Raji (cell line): ENCODE measurements around the gene LYPD5.

ENCODE experiments used
- POLR2A ChIP-seq: IDR thresholded peaks from 2 replicates; pipeline ENCODE4 v1.6.1; 2011; ENCODE audit warnings: low read depth, low read length, control low read depth; ENCODE audit not compliant: insufficient read depth

Gene LYPD5

DNA sequence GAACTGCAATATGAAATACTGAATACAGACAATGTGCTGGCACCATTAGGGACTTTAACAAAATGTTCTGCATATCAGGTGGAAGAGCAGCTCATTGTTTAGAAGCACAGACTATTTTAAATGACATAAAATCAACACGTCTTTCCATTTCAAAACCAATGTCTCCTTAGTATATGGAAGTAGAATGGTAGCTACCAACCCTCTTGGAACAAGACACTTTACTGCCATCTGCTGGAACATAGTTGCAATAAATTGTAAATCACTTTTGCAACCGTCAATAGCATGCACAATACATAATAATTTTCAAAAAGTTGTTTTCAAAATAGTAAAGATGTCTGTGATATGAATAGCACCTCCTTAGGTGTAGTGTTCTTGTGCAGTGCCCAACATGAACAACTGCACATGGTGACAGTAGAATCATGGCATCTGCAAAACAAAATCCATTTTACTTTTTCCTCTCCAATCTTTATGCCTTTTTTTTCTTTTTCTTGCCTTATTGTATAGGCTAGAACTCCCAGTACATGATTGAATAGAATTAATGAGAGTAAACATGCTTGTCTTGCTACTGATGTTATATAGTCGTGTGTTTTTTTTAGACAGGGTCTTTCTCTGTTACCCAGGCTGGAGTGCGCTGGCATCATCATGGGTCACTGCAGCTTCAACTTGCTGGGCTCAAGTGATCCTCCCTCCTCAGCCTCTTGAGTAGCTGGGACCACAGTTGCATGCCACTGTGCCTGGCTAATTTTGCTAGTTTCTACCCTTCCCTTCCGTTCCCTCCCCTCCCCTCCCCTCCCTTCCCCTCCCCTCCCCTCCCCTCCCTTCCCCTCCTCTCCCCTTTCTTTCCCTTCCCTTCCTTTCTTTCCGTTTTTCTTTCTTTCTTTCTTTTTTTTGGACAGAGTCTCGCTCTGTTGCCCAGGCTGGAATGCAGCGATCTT, 7.8 kb upstream of the LYPD5 start:
- TF ChIP-seq POLR2A = no peak

GRCh38 chr19:43807651-43808050, 5.4 kb upstream of the LYPD5 start:
- no peak for TF ChIP-seq POLR2A

DNA sequence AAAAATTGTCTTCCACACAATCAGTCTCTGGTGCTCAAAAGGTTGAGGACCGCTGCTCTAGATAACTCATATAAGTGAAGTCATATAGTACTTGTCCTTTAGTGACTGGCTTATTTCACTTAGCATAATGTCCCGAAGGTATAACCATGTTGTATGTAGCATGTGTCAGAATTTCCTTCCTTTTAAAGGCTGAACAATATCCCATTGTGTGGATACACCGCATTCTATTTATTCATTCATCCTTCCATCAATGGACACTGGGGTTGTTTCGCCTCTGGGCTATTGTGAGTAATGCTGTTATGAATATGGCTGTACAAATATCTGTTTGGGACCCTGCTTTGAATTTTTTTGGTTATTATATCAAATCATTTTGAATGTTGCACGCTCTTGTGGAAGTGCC, 4.6 kb upstream of the LYPD5 start:
- no peak for TF ChIP-seq POLR2A

- TF ChIP-seq POLR2A = no peak
These were observed 2.2 kb upstream of the LYPD5 start for GRCh38 chr19:43804432-43804831.

DNA sequence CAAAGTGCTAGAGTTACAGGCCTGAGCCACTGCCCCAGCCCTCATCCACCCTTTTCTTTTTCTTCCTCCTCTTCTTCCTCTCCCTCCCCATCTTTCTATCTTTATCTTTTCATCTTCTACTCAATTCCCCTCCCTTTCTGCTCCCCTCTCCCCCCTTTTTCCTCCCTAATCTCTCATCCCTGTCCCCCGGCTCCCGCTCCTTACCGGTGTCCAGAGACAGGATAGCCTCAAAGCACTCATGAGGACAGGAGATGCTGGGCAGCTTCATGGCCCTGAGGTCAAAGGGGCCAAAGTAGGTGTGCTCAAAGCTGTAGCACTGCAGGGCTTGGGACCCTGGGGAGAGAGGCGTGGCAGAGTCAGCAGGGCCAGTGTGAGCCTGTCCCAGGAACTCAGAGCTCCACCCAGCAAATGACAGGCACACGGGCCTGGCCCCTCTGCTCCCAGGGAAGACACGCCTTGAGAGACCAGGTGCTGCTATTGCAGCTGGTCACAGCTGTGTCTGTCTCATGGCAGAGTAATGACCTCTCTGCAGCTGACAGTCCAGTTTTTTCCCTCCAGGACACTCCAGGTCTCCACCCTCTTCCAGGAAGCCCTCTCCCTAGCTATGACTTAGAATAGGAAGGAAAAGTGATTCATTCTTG, 2.6 kb downstream of the LYPD5 start:
- no peak for TF ChIP-seq POLR2A

DNA sequence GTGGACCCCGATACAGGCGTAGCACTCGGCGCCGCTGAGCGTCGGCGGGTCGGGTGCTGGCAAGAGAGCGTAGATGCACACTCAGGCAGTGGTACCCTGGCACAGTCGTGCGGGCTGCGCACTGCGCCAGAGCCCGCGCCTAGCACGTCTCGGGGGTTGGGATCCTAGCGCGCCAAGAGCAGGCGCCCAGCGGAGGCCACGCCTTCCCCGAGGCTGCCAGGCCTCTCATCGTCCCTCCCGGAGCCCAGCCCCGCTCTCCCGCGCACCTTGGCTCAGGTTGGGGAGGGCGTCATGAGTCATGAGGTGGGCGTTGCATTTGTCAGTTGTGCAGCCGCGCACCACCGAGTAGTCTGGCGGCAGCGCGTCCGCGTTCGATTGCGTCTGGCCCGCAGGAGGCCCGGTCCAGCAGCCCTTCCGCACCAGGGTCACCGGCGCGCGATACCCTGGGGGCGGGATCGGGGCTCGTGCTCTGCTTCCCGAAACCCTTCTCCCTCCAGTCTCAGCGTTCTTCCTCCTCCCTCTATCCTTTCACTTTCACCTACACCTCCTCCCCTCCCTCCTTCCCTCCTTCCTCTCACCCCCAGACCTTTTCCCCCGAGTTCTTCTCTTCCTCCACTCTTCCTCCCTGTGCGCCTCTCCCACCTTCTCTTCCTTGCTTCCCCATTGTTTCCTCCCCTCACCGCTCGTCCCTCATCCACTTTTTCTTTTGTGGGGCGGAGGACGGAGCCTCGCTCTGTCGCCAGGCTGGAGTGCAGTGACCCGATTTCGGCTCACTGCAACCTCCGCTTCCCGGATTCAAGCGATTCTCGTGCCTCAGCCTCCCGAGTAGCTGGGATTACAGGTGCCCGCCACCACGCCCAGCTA, 3.5 kb downstream of the LYPD5 start:
- TF ChIP-seq POLR2A = no peak

GRCh38 chr19:43798026-43798545, 4.2 kb downstream of the LYPD5 start:
- no peak for TF ChIP-seq POLR2A

- no peak for TF ChIP-seq POLR2A
These were observed 4.7 kb downstream of the LYPD5 start for GRCh38 chr19:43797556-43797955.

GRCh38 chr19:43797118-43797517, 5.1 kb downstream of the LYPD5 start:
- no peak for TF ChIP-seq POLR2A

DNA sequence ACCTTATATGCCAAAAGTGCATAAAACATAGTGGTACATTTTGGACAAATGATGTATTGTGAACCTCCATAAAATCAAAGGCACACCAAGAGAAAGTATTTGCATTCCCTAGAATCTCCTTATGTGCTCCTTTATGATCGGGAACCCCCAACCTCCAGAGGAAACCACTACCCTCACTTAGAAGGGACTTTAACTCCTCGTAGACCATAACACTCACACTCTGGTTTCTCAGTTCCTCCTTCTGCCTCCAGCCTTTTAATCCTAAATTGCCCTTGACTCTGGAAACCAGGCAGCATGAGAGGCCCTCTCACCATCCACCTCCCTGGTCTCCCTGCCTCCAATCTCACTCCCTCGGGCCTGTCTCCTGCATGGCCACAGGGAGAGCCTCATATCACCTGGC, 11.7 kb downstream of the LYPD5 start:
- no peak for TF ChIP-seq POLR2A

GRCh38 chr19:43789029-43789428, 13.2 kb downstream of the LYPD5 start:
- no peak for TF ChIP-seq POLR2A

DNA sequence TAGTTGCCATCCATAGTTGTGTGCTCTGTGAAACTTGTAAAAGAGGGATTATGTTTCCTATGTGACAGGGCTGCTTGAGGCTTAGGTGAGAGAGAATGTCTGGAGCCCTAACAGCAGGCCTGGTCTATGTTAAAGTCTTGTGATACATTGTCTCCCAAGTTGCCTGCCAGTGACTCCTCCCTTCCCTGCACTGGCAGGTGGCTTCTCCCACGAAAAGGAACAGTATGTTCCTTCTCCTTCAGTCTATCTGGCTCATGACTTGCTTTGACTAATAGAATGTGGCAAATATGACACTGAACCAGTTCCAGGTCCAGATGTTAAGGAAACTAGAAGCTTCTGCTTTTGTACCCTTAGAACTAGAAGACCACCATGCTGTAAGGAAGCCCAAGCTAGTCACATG, 15.6 kb downstream of the LYPD5 start:
- TF ChIP-seq POLR2A = no peak

DNA sequence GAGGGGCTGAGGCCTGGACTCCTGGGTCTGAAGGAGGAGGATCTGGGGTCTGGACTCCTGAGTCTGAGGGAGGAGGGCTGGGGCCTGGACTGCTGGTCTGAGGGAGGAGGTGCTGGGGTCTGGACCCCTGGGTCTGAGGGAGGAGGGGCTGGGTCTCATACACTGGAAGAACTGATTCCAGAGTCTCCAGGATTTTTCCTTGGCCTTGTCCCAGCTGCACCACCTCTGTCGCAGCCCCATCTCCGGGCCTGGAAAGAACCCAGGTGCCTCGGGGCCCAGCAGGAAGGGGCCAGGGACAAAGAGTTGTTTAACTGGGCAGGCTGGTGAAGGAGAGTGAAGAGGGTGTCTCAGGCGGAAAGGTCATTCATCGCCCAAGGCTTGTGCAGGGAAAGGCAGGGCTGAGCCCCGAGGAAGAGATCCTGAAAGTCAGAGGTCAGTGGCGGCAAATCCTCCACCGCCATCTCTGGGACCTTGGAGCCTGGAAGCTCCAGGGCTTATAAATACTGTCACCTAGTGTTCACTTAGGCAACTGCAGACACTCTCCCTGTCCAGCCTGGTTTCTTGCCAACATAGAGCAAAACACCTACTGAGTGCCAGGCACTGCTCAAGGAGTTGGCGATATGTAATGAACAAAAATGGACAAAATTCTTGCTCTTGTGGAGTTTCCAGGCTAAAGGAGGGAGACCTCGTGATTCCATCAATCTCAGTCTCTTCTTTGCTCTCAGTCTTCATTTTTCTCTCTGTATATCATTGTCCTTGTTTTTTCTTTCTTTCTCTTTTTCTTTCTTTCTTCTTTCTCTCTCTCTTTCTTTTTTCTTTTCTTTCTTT, 17.1 kb downstream of the LYPD5 start:
- TF ChIP-seq POLR2A = no peak

DNA sequence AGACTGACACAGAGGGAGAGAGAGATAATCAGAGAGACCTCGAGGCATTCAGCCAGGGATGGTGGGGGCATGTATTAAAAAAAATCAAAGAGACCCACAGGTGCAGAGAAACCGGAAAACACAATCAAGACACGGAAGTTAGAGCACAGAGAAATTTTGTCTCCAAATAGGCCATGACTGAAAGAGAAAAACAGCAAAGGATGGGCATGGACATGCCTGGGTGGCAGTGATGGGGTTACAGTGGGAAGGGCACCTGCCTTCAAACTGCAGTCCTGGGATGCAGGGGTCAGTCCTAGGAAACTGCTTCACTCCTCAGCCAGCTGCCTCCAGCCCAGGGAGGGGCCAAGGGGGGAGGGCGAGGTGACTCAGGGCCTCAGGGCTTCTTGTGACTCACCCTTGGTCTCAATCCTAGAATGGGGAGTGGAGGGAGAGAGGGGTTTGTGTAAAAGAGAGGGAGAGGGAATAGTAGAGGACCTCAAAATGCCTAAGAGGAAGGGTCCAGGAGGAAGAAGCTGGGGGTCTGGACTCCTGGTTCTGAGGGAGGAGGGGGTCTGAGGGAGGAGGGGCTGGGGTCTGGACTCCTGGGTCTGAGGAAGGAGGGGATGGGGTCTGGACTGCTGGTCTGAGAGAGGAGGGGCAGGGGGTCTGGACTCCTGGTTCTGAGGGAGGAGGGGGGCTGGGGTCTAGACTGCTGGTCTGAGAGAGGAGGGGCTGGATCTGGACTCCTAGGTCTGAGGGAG, 17.8 kb downstream of the LYPD5 start:
- no peak for TF ChIP-seq POLR2A
